ENCODE data around the gene MAP3K7.
"Not testable (repeated sequence)": the region's sequence is repeated elsewhere in the genome, so short reads cannot be mapped to it uniquely, and the experiment has no call there.

Gene MAP3K7

DNA sequence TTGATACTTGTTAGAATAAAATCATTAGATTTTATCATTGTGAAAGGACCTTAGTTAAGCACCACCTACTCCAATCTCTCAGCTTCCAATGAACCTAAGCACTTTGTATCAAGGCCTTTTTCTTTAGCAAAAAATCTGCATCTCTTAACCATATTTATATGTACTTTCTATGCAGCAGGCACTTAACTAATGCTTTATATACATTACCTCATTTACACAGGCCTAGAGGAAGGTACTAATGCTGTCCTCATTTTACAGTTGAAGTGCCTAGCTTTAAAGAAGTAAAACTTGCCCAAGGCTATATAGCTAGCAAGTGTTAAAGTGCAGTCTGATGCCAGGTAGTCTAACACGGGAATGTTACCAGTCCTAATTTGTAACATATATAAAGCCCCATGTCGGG is 14.0 kb downstream of the MAP3K7 start:
- H3K27me3 ChIP-seq (ENCODE audit: control insufficient read depth, insufficient read depth, low read length): no peaks in the 10 kb centered on the region
- no peaks in the 10 kb centered on the region for H3K4me1 ChIP-seq (ENCODE audit: control insufficient read depth, insufficient read depth, low read length)
- no peak overlapping the region for H3K9ac ChIP-seq (ENCODE audit: low read length)
- no peaks in the 10 kb centered on the region for H3K36me3 ChIP-seq (ENCODE audit: control insufficient read depth, insufficient read depth, low read length)
- H3K4me3 ChIP-seq (ENCODE audit: low read length): no peak overlapping the region
- H3K27ac ChIP-seq (ENCODE audit: low read depth, low read length): no peak overlapping the region

DNA sequence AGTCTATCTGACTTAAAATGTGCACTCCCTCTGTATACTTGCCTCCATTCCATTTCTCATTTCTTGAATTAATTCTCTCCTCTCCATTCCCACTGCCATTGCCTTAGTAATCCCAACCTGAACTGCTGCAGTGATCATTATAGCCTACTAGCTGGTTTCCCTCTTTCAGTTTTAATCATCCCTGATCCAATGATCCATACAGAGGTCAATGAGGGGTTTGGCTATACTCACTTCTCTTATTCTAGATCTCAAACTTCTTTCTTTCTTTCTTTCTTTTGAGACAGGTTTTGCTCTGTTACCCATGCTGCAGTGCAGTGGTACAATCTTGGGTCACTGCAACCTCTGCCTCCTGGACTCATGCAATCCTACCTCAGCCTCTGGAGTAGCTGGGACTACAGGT is 17.6 kb downstream of the MAP3K7 start:
- no peaks in the 10 kb centered on the region for H3K27me3 ChIP-seq (ENCODE audit: control insufficient read depth, insufficient read depth, low read length)
- no peaks in the 10 kb centered on the region for H3K4me1 ChIP-seq (ENCODE audit: control insufficient read depth, insufficient read depth, low read length)
- H3K4me3 ChIP-seq (ENCODE audit: low read length): no peak overlapping the region
- no peak overlapping the region for H3K9ac ChIP-seq (ENCODE audit: low read length)
- H3K36me3 ChIP-seq (ENCODE audit: control insufficient read depth, insufficient read depth, low read length): no peaks in the 10 kb centered on the region
- no peak overlapping the region for H3K27ac ChIP-seq (ENCODE audit: low read depth, low read length)

DNA sequence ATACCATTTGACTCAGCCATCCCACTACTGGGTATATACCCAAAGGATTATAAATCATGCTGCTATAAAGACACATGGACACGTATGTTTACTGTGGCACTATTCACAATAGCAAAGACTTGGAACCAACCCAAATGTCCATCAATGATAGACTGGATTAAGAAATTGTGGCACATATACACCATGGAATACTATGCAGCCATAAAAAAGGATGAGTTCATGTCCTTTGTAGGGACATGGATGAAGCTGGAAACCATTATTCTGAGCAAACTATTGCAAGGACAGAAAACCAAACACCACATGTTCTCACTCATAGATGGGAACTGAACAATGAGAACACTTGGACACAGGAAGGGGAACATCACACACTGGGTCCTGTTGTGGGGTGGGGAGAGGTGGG is 19.2 kb downstream of the MAP3K7 start:
- H3K27ac ChIP-seq (ENCODE audit: low read depth, low read length); H3K9ac ChIP-seq (ENCODE audit: low read length); H3K36me3 ChIP-seq (ENCODE audit: control insufficient read depth, insufficient read depth, low read length); H3K4me3 ChIP-seq (ENCODE audit: low read length); H3K4me1 ChIP-seq (ENCODE audit: control insufficient read depth, insufficient read depth, low read length); H3K27me3 ChIP-seq (ENCODE audit: control insufficient read depth, insufficient read depth, low read length): not testable (repeated sequence)

DNA sequence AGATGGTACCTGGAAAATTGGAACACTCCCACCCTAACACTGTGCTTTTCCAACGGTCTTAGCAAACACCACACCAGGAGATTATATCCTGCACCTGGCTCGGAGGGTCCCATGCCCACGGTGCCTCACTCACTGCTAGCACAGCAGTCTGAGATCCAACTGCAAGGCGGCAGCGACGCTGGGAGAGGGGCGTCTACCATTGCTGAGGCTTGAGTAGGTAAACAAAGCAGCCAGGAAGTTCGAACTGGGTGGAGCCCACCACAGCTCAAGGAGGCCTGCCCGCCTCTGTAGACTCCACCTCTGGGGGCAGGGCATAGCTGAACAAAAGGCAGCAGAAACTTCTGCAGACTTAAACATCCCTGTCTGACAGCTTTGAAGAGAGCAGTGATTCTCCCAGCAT is 24.5 kb downstream of the MAP3K7 start:
- H3K36me3 ChIP-seq (ENCODE audit: control insufficient read depth, insufficient read depth, low read length); H3K9ac ChIP-seq (ENCODE audit: low read length); H3K4me3 ChIP-seq (ENCODE audit: low read length): not testable (repeated sequence)

DNA sequence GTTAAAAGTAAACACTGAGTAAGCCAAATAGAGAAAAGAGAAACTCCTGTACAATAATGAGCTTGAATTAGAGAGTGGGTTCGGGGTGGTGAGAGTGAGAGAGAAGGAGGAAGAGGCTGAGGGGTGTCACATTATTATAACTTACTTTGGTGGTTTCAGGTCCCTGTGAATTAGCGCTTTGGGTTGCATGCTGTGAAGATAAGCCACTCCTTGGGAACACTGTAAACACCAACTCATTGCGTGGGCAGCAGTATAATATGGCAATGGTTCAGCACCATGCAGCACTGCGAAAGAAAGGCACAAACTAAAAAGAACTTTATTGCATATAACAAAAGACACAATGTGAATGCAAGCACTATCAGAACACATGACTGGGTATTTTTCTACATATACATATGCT is 26.9 kb downstream of the MAP3K7 start:
- Histone ChIP-seq H3K9ac (ENCODE audit: low read length) (no peak overlapping the region), H3K27ac (ENCODE audit: low read depth, low read length) (no peak overlapping the region), H3K36me3 (ENCODE audit: control insufficient read depth, insufficient read depth, low read length) (peaks cover 6% of the 10 kb centered on the region), H3K27me3 (ENCODE audit: control insufficient read depth, insufficient read depth, low read length) (no peaks in the 10 kb centered on the region), H3K4me1 (ENCODE audit: control insufficient read depth, insufficient read depth, low read length) (no peaks in the 10 kb centered on the region), H3K4me3 (ENCODE audit: low read length) (no peak overlapping the region)

More for the DNA sequence above, 24.5 kb downstream of the MAP3K7 start:
- H3K4me1 ChIP-seq (ENCODE audit: control insufficient read depth, insufficient read depth, low read length); H3K27me3 ChIP-seq (ENCODE audit: control insufficient read depth, insufficient read depth, low read length); H3K27ac ChIP-seq (ENCODE audit: low read depth, low read length): not testable (repeated sequence)

DNA sequence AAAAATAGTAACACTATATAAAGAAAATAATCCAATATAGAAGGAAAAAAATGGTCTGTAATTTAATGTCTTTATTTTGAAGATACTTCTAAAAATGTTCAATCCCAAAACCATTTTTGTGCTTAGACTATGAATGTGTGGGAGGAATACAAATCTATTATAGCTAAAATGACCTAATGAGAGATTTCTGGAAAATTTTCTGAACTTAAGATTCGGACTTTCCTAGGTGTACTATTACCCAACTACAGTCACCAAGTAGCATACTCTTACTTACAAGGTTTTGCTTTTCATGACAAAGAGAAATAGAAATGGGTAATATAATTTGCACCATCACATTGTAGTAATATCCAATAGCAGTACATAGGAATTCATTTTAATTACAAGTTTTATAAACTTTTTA is 29.9 kb downstream of the MAP3K7 start:
- Histone ChIP-seq H3K36me3 (ENCODE audit: control insufficient read depth, insufficient read depth, low read length) (peaks cover 11% of the 10 kb centered on the region), H3K27me3 (ENCODE audit: control insufficient read depth, insufficient read depth, low read length) (no peaks in the 10 kb centered on the region), H3K4me3 (ENCODE audit: low read length) (no peak overlapping the region), H3K4me1 (ENCODE audit: control insufficient read depth, insufficient read depth, low read length) (no peaks in the 10 kb centered on the region), H3K27ac (ENCODE audit: low read depth, low read length) (no peak overlapping the region), H3K9ac (ENCODE audit: low read length) (no peak overlapping the region)

DNA sequence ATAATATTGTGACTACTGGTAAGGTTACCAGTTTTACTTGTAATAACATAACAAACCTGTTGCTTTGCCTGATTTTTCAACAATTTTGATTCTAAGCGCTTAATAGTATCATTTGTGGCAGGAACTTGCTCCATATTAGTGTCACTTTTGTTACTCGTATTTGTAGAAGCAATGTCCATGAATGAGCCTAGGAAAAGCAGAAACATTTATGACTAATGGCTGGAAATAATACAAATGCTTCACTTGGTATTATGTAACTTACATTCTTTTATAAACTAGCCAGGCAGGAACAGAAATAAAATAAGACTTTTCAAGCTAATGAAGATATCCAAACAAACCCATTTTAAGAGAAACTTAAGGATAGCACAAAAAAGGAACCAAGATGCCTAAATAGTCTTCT is 38.9 kb downstream of the MAP3K7 start:
- peaks cover 28% of the 10 kb centered on the region for H3K36me3 ChIP-seq (ENCODE audit: control insufficient read depth, insufficient read depth, low read length)
- H3K4me3 ChIP-seq (ENCODE audit: low read length): no peak overlapping the region
- H3K9ac ChIP-seq (ENCODE audit: low read length): no peak overlapping the region
- no peak overlapping the region for H3K27ac ChIP-seq (ENCODE audit: low read depth, low read length)
- no peaks in the 10 kb centered on the region for H3K27me3 ChIP-seq (ENCODE audit: control insufficient read depth, insufficient read depth, low read length)
- no peaks in the 10 kb centered on the region for H3K4me1 ChIP-seq (ENCODE audit: control insufficient read depth, insufficient read depth, low read length)

DNA sequence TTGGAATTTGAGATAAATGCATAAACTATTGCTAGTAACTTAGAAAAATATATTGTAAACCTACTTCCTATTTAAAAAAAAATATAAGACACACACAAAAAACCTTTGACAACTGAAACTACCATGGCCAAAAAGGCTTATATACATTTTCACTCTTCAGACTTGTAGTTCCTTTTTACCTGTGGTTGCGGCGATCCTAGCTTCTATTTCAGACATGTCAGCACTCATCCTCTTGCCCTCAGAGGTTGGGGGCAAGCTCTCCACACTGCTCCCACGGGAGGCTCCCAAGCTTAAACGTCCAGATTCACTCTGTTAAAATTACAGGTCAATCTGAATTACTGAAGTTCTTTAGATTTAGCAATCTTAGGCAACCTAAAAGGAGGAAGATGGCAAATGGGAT is 39.8 kb downstream of the MAP3K7 start:
- no peaks in the 10 kb centered on the region for H3K4me1 ChIP-seq (ENCODE audit: control insufficient read depth, insufficient read depth, low read length)
- H3K36me3 ChIP-seq (ENCODE audit: control insufficient read depth, insufficient read depth, low read length): peaks cover 24% of the 10 kb centered on the region
- no peaks in the 10 kb centered on the region for H3K27me3 ChIP-seq (ENCODE audit: control insufficient read depth, insufficient read depth, low read length)
- H3K27ac ChIP-seq (ENCODE audit: low read depth, low read length): no peak overlapping the region
- no peak overlapping the region for H3K9ac ChIP-seq (ENCODE audit: low read length)
- no peak overlapping the region for H3K4me3 ChIP-seq (ENCODE audit: low read length)

DNA sequence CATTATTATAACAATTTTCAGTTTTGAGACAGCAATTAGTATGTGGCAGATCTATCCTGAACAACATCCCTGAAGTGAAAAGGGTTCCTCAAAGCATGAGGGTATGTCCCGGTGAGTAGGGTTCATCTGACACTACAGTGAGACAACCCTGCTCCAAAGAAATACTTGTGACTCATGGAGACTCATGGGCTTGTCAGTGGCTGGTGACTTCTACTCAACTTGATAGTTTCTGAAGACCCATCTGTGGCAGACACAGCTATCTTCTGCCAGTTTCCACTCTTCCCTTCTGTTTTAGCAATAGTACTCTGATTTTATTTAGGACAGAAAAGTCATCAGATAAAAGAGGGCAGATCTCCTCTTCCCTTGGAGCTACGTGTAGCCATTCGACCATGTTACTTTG is 41.4 kb downstream of the MAP3K7 start:
- Histone ChIP-seq H3K36me3 (ENCODE audit: control insufficient read depth, insufficient read depth, low read length) (peaks cover 27% of the 10 kb centered on the region), H3K27ac (ENCODE audit: low read depth, low read length) (no peak overlapping the region), H3K4me1 (ENCODE audit: control insufficient read depth, insufficient read depth, low read length) (no peaks in the 10 kb centered on the region), H3K4me3 (ENCODE audit: low read length) (no peak overlapping the region), H3K27me3 (ENCODE audit: control insufficient read depth, insufficient read depth, low read length) (no peaks in the 10 kb centered on the region), H3K9ac (ENCODE audit: low read length) (no peak overlapping the region)

DNA sequence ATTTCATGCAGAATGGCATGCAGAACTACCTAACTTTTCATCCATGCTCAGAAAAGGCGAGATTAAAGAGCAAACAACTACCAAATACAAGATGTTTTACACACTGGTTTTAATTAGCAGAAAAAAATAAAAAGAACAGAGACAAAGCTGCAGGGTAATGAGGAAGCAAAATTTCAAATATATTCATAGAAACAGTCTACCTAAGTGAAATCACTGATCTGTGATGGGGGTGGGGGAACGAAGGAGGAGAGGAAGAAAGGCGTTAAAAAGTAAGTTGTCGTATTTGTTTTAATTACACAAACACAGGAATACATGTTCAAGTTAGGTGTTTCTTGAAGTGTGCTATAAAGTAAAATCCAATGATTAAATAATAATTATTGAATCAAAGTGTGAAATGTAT is 42.1 kb downstream of the MAP3K7 start:
- Histone ChIP-seq H3K27ac (ENCODE audit: low read depth, low read length) (no peak overlapping the region), H3K36me3 (ENCODE audit: control insufficient read depth, insufficient read depth, low read length) (peaks cover 27% of the 10 kb centered on the region), H3K4me3 (ENCODE audit: low read length) (no peak overlapping the region), H3K27me3 (ENCODE audit: control insufficient read depth, insufficient read depth, low read length) (no peaks in the 10 kb centered on the region), H3K9ac (ENCODE audit: low read length) (no peak overlapping the region), H3K4me1 (ENCODE audit: control insufficient read depth, insufficient read depth, low read length) (no peaks in the 10 kb centered on the region)

DNA sequence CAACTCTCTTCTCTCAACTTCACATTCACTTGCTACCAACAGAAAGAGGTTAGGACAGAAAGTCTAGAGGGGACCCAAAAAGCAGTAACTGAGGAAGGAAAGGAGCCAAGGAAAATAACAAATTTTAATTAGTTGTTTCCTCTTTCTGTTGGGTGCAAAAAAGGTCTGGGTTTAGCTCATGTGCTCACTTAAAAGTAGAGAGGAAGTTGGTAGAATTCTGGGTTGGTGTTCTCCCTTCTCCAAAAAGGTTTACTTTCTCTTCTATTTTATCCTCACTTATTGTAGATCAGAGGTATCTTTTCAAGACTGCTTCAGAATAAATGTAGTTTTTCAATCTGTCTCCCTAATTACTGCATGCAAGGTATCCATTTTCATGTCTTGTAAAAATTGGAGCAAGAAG is 42.8 kb downstream of the MAP3K7 start:
- H3K27me3 ChIP-seq (ENCODE audit: control insufficient read depth, insufficient read depth, low read length): no peaks in the 10 kb centered on the region
- no peak overlapping the region for H3K4me3 ChIP-seq (ENCODE audit: low read length)
- peaks cover 27% of the 10 kb centered on the region for H3K36me3 ChIP-seq (ENCODE audit: control insufficient read depth, insufficient read depth, low read length)
- H3K27ac ChIP-seq (ENCODE audit: low read depth, low read length): no peak overlapping the region
- H3K9ac ChIP-seq (ENCODE audit: low read length): no peak overlapping the region
- no peaks in the 10 kb centered on the region for H3K4me1 ChIP-seq (ENCODE audit: control insufficient read depth, insufficient read depth, low read length)

DNA sequence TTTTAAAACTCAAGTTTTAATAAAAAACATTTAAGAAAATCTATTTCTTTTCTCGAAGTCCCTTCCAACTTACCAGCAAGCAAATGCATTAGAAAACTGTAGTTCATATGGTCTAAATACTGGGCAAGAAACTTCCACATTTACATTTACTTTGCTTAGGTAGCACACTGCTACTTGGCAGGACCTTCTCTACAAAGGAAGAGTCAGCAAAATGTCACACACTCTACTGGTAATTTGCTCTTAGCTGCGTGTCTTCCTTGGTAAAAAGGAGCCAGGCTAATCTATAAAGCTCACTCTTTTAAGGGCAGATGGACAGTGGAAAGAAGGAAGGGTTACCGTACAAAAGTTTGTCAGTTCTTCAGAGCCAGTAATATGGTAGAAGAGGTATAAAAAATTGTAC is 45.7 kb downstream of the MAP3K7 start:
- Histone ChIP-seq H3K4me3 (ENCODE audit: low read length) (no peak overlapping the region), H3K27me3 (ENCODE audit: control insufficient read depth, insufficient read depth, low read length) (no peaks in the 10 kb centered on the region), H3K9ac (ENCODE audit: low read length) (no peak overlapping the region), H3K4me1 (ENCODE audit: control insufficient read depth, insufficient read depth, low read length) (no peaks in the 10 kb centered on the region), H3K27ac (ENCODE audit: low read depth, low read length) (no peak overlapping the region), H3K36me3 (ENCODE audit: control insufficient read depth, insufficient read depth, low read length) (peaks cover 14% of the 10 kb centered on the region)

DNA sequence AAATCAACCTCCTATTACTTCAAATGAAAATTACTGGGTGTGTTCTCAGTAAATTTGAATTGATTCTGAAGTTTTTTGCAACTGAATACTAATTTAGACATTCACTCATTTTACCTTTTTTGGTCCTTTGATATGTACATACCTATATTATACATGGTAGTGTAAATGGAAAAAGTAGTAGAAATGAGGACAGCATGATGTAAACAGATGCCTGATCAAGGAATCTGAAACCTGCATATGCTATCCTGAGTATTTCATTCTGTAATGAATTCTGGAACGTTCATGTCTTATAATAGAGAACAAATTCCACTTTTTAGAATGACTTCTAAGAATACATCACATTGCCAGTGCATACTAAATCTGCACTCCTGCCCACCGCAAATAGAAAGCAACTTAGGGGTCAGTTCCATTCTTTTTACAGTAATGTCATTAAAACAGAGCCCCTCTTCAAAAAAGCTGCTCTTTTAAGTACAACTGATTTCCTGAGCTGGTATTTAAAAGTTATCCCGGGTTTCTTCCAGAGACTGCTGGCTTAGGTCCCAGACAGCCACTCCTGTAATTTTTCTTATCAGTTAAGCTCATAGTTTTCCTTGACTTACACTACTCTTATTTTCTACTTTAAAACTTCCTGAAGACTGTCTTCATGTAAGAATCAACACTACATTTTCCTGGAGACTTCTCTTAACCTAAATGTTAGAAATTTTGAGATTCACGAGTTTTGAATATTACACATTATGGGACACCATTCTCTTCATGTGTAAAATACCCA is 48.4 kb downstream of the MAP3K7 start:
- Histone ChIP-seq H3K4me3 (ENCODE audit: low read length) (no peak overlapping the region), H3K36me3 (ENCODE audit: control insufficient read depth, insufficient read depth, low read length) (peaks cover 2% of the 10 kb centered on the region), H3K9ac (ENCODE audit: low read length) (no peak overlapping the region), H3K4me1 (ENCODE audit: control insufficient read depth, insufficient read depth, low read length) (no peaks in the 10 kb centered on the region), H3K27ac (ENCODE audit: low read depth, low read length) (no peak overlapping the region), H3K27me3 (ENCODE audit: control insufficient read depth, insufficient read depth, low read length) (no peaks in the 10 kb centered on the region)
